Ovary (tissue), 9 donors: ENCODE data around the gene ATAD5. TPM values are rescaled to one million over a fixed set of nuclear protein-coding genes. Genes with fewer than 3 reads are reported as not detected.

Experiments
- DNase-seq, 5 donors: peaks; one replicate each; pipeline ENCODE4 v3.0.0-alpha.2; 2019 to 2020
- H3K27ac ChIP-seq, 2 donors: fragments of 200-600 bp; one replicate each; pipeline versions ENCODE4 v1.5.1 to v1.8.0; 2019 to 2022
- H3K27me3 ChIP-seq: fragments of 200-600 bp; one replicate; pipeline ENCODE4 v1.8.0; 2022
- H3K36me3 ChIP-seq: fragments of 200-600 bp; sonication (generic); one replicate; pipeline ENCODE4 v1.5.1; 2019
- H3K4me1 ChIP-seq: one replicate; pipeline ENCODE4 v1.8.1; 2013; ENCODE audit warnings: mild to moderate bottlenecking, moderate library complexity; ENCODE audit not compliant: insufficient read depth
- H3K4me3 ChIP-seq: fragments of 200-600 bp; sonication (generic); one replicate; pipeline ENCODE4 v1.5.1; 2017
- H3K9me3 ChIP-seq, 2 donors: fragments of 200-600 bp in 1 of 2; sonication (generic) in 1 of 2; one replicate each; pipeline versions ENCODE4 v1.5.1 to v1.8.1; 2013 to 2019; ENCODE audit warnings: mild to moderate bottlenecking in 1 of 2, moderate library complexity in 1 of 2
- EP300 ChIP-seq: sonication (generic); formaldehyde crosslinking; IDR thresholded peaks from one replicate; pipeline ENCODE4 v1.6.1; 2017; ENCODE audit warnings: antibody characterized with exemption
- POLR2A ChIP-seq: fragments of 450-650 bp; IDR thresholded peaks from one replicate; pipeline ENCODE4 v1.6.1; 2017; ENCODE audit warnings: antibody characterized with exemption, mild to moderate bottlenecking, moderate library complexity
- WGBS, 3 donors: extraction: QIAGEN DNeasy Blood & Tissue Kit in 1 of 3; methylation state at CpG; one replicate each; pipeline versions ENCODE4 v1.1.5 to v1.1.7; 2013 to 2017; 5-methylcytosine and 5-hydroxymethylcytosine counted together
- intact Hi-C, 4 donors: fragments of 100-400 bp; cut with DNase I; formaldehyde crosslinking; loops; one replicate each; pipeline versions ENCODE4 v1.11.0 to v1.15.1; 2022 to 2023
- polyA plus RNA-seq, 2 donors: library from polyadenylated mRNA; stranded (reverse); fragments of 200-250 nt in 1 of 2; fragments of 350-450 nt in 1 of 2; fragmentation: Illumina TruSeq in 1 of 2; extraction: RNeasy Lipid Tissue Mini Kit (QIAGEN cat#74804) in 1 of 2; gene quantifications; one replicate each; pipeline ENCODE4 v1.2.3, GENCODE V29; 2013 to 2014
- total RNA-seq, 7 donors: library from RNA; depleted of rRNA in 2 of 7; stranded (reverse); fragments of >200 nt in 2 of 7; fragmentation: NEBNext Ultra II Directional in 3 of 7; extraction: Animal tissue kit (Norgen Biotek cat#: 25700) in 3 of 7; gene quantifications; one replicate each; pipeline versions ENCODE4 v1.1.0 to v1.2.4, GENCODE V29; 2016 to 2023
- TF ChIP-seq, protein P1 (sequence below), 3 donors: fragments of 450-650 bp in 2 of 3; fragments of 200-600 bp in 1 of 3; IDR thresholded peaks; one replicate each; pipeline versions ENCODE4 v1.5.1 to v1.8.0; 2016 to 2022; ENCODE audit warnings: antibody characterized with exemption in 3 of 3, mild to moderate bottlenecking in 1 of 3
- donor health status: DM: no; HTN: no; CAD: no; lungs with moderate emphysema.
- donor health status: DM: no; HTN: no; CAD: no.
- donor health status: Bipolar disorder and iron deficiency.
- donor health status: DM: yes; HTN: yes; CAD: no.
- donor health status: DM: no; HTN: no; CAD: no.
- donor health status: DM: yes; HTN: yes; CAD: no.

ATAD5 gene
- total and polyA plus RNA-seq, 9 donors, result 0.62 to 2.5 (median 1.5) TPM

DNA sequence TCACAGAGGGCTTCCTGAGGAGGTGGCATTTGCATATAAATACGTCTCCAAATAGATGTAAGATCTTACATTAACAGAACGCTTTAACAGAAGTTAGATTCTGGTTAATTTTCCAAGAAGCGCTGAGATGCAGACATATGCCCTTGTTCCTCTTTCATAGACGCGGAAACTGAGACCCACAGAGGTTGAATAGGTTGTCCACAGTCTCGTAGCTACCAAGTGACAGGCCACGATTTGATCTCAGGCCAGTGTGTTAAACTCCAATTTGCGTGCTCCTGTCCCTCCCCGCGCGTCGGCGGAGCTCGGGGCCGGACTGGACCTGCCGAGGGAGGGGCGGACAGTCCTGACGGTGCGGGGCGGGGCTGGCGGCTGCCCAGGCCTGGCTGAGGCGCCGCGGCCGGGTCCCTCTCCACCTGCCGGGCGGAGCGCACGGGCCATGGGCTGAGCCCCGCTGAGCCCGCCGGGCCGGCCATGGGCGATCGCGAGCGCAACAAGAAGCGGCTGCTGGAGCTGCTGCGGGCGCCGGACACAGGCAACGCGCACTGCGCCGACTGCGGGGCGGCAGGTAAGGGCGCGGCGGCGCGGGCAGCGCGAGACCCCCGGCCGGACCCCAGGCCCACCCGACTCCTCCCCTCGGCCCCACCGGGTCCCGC is 89.9 kb downstream of the ATAD5 start, which contains the start of gene ADAP2:
Gene ADAP2, plus strand, starts transcription at position 402 of the 653 bp plus-strand sequence. Its CDS starts 70 bp downstream, at position 472.
- Histone ChIP-seq H3K36me3 (no peaks in the 10 kb centered on the region), H3K9me3 (no peaks in the 10 kb centered on the region), H3K27me3 (no peaks in the 10 kb centered on the region), H3K4me3 (peak within 1 kb of the TSS; percentile 27), H3K27ac (no peak within 1 kb of the TSS), H3K4me1 (peaks cover 8% of the 10 kb centered on the region)
- WGBS, 3 donors, result 2 to 4% (median 3%) methylated on average over 42 to 60 of the region's 60 CpGs
- intact Hi-C loops, result no loop called here
- peak in 2 of 5 donors; percentile 9 to 37 for DNase-seq
- TF ChIP-seq EP300 (no peak), POLR2A (no peak)
- TF ChIP-seq, protein P1, sequence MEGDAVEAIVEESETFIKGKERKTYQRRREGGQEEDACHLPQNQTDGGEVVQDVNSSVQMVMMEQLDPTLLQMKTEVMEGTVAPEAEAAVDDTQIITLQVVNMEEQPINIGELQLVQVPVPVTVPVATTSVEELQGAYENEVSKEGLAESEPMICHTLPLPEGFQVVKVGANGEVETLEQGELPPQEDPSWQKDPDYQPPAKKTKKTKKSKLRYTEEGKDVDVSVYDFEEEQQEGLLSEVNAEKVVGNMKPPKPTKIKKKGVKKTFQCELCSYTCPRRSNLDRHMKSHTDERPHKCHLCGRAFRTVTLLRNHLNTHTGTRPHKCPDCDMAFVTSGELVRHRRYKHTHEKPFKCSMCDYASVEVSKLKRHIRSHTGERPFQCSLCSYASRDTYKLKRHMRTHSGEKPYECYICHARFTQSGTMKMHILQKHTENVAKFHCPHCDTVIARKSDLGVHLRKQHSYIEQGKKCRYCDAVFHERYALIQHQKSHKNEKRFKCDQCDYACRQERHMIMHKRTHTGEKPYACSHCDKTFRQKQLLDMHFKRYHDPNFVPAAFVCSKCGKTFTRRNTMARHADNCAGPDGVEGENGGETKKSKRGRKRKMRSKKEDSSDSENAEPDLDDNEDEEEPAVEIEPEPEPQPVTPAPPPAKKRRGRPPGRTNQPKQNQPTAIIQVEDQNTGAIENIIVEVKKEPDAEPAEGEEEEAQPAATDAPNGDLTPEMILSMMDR (IDR thresholded peaks at IDR 0.05), result no peak

DNA sequence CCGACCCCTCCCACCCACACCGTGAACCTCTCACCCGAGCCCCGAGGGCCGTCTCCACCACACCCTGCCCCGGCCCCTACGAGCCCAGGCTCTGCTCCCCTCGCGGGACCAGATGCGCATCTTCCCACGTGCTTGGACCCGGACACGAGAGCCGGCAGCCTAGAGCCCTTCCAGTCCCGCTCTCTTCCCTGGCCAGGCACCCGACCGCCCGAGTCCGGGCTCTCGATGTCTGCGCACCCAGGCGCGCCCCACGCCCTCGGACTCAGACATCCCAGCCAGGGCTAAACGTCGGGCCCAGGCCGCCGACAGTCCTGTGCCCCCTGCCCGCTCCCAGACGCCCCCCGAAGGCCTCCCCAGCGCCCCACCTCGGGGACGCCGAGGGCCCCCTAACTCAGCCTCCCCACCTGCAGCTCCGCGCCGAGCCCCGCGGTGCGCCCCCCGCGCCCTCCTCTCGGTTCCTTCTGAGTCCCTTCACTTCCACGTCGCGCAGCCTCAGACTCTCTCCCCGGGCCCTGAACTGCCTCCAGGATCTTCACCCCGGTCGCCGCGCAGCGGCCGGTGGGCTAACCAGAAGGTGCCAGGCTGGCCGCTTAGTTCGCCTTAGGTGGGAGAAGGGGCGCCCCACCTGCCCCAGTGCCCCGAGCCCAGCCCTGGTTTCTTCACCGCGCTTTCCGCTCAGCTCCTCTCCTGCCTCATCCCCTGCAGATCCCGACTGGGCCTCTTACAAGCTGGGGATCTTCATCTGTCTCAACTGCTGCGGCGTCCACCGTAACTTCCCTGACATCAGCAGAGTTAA is 90.7 kb downstream of the ATAD5 start:
- Histone ChIP-seq H3K27me3 (no peaks in the 10 kb centered on the region), H3K9me3 (no peaks in the 10 kb centered on the region), H3K4me3 (peak overlapping the region; percentile 27), H3K4me1 (peaks cover 8% of the 10 kb centered on the region), H3K27ac (no peak overlapping the region), H3K36me3 (no peaks in the 10 kb centered on the region)
- intact Hi-C loops, result no loop called here
- no peak for DNase-seq
- 1 to 4% (median 2%) methylated on average over 43 to 66 of the region's 66 CpGs for WGBS, 3 donors
- TF ChIP-seq EP300 (no peak), POLR2A (no peak)
- TF ChIP-seq, protein P1 (IDR thresholded peaks at IDR 0.05), result no peak

DNA sequence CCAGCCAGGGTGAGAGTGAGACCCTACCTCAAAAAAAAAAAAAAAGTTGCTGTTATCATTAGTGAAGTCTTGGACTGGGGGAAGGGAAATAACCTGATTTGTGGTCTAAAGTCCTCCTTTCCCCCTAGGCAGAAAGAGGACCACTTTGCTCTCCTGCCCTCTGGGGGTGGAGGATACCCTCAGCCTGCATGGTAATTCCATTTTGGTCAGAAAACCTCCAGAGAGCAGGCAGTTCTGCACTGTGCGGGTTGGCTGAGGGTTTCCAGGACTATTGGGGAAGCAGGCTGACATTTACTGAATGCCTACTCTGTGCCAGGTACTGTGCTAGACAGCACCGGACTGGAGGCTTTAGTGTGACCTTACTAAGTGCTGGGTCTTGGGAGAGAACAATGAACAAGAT is 92.6 kb downstream of the ATAD5 start:
- H3K27me3 ChIP-seq, result no peaks in the 10 kb centered on the region
- H3K4me3 ChIP-seq, result no peak overlapping the region
- H3K27ac ChIP-seq, result no peak overlapping the region
- H3K9me3 ChIP-seq, result no peaks in the 10 kb centered on the region
- H3K4me1 ChIP-seq, result peaks cover 8% of the 10 kb centered on the region
- DNase-seq, result no peak
- TF ChIP-seq, protein P1 (IDR thresholded peaks at IDR 0.05), result no peak
- TF ChIP-seq EP300, result no peak
- WGBS, 3 donors, result 49 to 62% (median 54%) methylated on average over 2 of the region's 2 CpGs
- intact Hi-C loops, result no loop called here
- H3K36me3 ChIP-seq, result no peaks in the 10 kb centered on the region

DNA sequence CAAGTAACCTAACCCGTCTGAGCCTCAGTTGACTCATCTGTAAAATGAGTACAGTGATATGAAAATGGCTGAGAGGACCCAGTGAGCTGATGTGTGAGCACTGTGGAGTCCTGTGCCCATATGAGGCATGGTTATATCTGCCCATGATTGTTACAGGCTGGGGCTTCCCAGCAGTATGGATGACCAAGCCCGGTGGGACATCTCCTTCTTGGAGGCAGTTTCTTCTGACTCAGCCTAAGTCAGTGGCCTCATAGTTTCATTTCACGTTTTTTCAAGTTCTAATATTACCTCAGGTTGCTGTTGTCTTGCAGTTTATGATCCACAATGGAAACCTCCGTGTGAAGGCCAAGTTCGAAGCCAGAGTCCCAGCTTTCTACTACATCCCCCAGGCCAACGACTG is 94.8 kb downstream of the ATAD5 start:
- Histone ChIP-seq H3K9me3 (no peaks in the 10 kb centered on the region), H3K36me3 (no peaks in the 10 kb centered on the region), H3K4me1 (peaks cover 8% of the 10 kb centered on the region), H3K4me3 (no peak overlapping the region), H3K27ac (no peak overlapping the region), H3K27me3 (no peaks in the 10 kb centered on the region)
- TF ChIP-seq, protein P1 (IDR thresholded peaks at IDR 0.05), result no peak
- TF ChIP-seq EP300, result no peak
- TF ChIP-seq POLR2A, result no peak
- WGBS, 3 donors, result 75 to 78% (median 77%) methylated on average over 6 of the region's 6 CpGs
- intact Hi-C loops, result no loop called here
- no peak for DNase-seq
